Dermis microvascular lymphatic vessel endothelial cell (primary cell): ENCODE measurements around the gene SIK3. TPM values are rescaled to one million over a fixed set of nuclear protein-coding genes. Genes with fewer than 3 reads are reported as not detected.

Experiments used
- DNase-seq, 2 donors: peaks; one replicate each; pipeline versions ENCODE4 v3.0.0 to v3.0.0-alpha.2; 2010; ENCODE audit warnings: low read depth in 2 of 2
- total RNA-seq: library from RNA; depleted of rRNA; stranded (reverse); fragments of >200 nt; gene quantifications from 2 replicates; pipeline ENCODE4 v1.2.1, GENCODE V29; 2014

The SIK3 gene
- total RNA-seq, 1 donor from 2014 or later: 6.4 TPM

- no peak for DNase-seq
Observed at GRCh38 chr11:116901211-116901610, 197.0 kb downstream of the SIK3 start.

GRCh38 chr11:116896211-116896610, 202.0 kb downstream of the SIK3 start:
- no peak for DNase-seq

- DNase-seq: peak in 1 of 2 donors; percentile 37
Observed at GRCh38 chr11:116895048-116895757, 203.0 kb downstream of the SIK3 start.

GRCh38 chr11:116893906-116894305, 204.3 kb downstream of the SIK3 start:
- no peak for DNase-seq

GRCh38 chr11:116893437-116893836, 204.8 kb downstream of the SIK3 start:
- no peak for DNase-seq

- no peak for DNase-seq
Observed at GRCh38 chr11:116892374-116892773, 205.9 kb downstream of the SIK3 start.

GRCh38 chr11:116891746-116892145, 206.5 kb downstream of the SIK3 start:
- no peak for DNase-seq

- no peak for DNase-seq
Observed at GRCh38 chr11:116890607-116891006, 207.6 kb downstream of the SIK3 start.

- peak in 1 of 2 donors; percentile 58 for DNase-seq
Observed at GRCh38 chr11:116890193-116890592, 208.0 kb downstream of the SIK3 start.

- no peak for DNase-seq
Observed at GRCh38 chr11:116888884-116889549, 209.2 kb downstream of the SIK3 start.

GRCh38 chr11:116888024-116888423, 210.2 kb downstream of the SIK3 start:
- no peak for DNase-seq

- DNase-seq: no peak
Observed at GRCh38 chr11:116885951-116886655, 212.1 kb downstream of the SIK3 start.

- no peak for DNase-seq
Observed at GRCh38 chr11:116882386-116882785, 215.8 kb downstream of the SIK3 start.

- DNase-seq: no peak
Observed at GRCh38 chr11:116881143-116881542, 217.1 kb downstream of the SIK3 start.

GRCh38 chr11:116879800-116880625, 218.2 kb downstream of the SIK3 start:
- DNase-seq: peak; percentile 74 to 78

GRCh38 chr11:116876656-116877055, 221.6 kb downstream of the SIK3 start:
- DNase-seq: no peak

- no peak for DNase-seq
Observed at GRCh38 chr11:116875194-116875593, 223.0 kb downstream of the SIK3 start.

GRCh38 chr11:116874251-116874650, 224.0 kb downstream of the SIK3 start:
- no peak for DNase-seq

GRCh38 chr11:116873381-116873780, 224.8 kb downstream of the SIK3 start:
- no peak for DNase-seq

GRCh38 chr11:116871248-116871647, 227.0 kb downstream of the SIK3 start:
- peak in 1 of 2 donors; percentile 31 for DNase-seq

GRCh38 chr11:116870054-116870453, 228.2 kb downstream of the SIK3 start:
- DNase-seq: peak in 1 of 2 donors; percentile 6

GRCh38 chr11:116869610-116870009, 228.6 kb downstream of the SIK3 start:
- no peak for DNase-seq
